CD4-positive, alpha-beta T cell treated with Interleukin-4 for 1 hour (primary cell): ENCODE results near the gene CHST9.
"Not testable (repeated sequence)": the region's sequence is repeated elsewhere in the genome, so short reads cannot be mapped to it uniquely, and the experiment has no call there.

Source experiments
- DNase-seq, 2 donors: peaks; one replicate each; pipeline ENCODE4 v3.0.0-alpha.2; 2020 to 2022

CHST9 gene

GRCh38 chr18:27185025-27185763 lies at the start of gene CHST9:
CHST9 (minus strand) TSS chr18:27185308; CDS start chr18:27142809, 42,499 bp downstream.
- DNase-seq = no peak

GRCh38 chr18:27232355-27232754 lies 47.2 kb upstream of the CHST9 start:
- not testable (repeated sequence) for DNase-seq

- DNase-seq = not testable (repeated sequence)
Observed at GRCh38 chr18:27231671-27232070, 46.6 kb upstream of the CHST9 start.

GRCh38 chr18:27231221-27231620 lies 46.1 kb upstream of the CHST9 start:
- DNase-seq = not testable (repeated sequence)

- no peak for DNase-seq
Observed at GRCh38 chr18:27227721-27228120, 42.6 kb upstream of the CHST9 start.

- DNase-seq = no peak
Observed at GRCh38 chr18:27226556-27227075, 41.5 kb upstream of the CHST9 start.

GRCh38 chr18:27225947-27226481 lies 40.9 kb upstream of the CHST9 start:
- no peak for DNase-seq

- DNase-seq = no peak
Observed at GRCh38 chr18:27223526-27224291, 38.6 kb upstream of the CHST9 start.

GRCh38 chr18:27214831-27215230 lies 29.7 kb upstream of the CHST9 start:
- no peak for DNase-seq

- DNase-seq = no peak
Observed at GRCh38 chr18:27213123-27213717, 28.1 kb upstream of the CHST9 start.

GRCh38 chr18:27211569-27211968 lies 26.5 kb upstream of the CHST9 start:
- no peak for DNase-seq

GRCh38 chr18:27206411-27206810 lies 21.3 kb upstream of the CHST9 start:
- no peak for DNase-seq

GRCh38 chr18:27202741-27203140 lies 17.6 kb upstream of the CHST9 start:
- no peak for DNase-seq

- DNase-seq = no peak
Observed at GRCh38 chr18:27198036-27198435, 12.9 kb upstream of the CHST9 start.

GRCh38 chr18:27188309-27188708 lies 3.2 kb upstream of the CHST9 start:
- no peak for DNase-seq

GRCh38 chr18:27185897-27186296 lies 789 bp upstream of the CHST9 start:
- no peak for DNase-seq

- DNase-seq = no peak
Observed at GRCh38 chr18:27184115-27185024, 738 bp downstream of the CHST9 start.

GRCh38 chr18:27181726-27182125 lies 3.4 kb downstream of the CHST9 start:
- no peak for DNase-seq

GRCh38 chr18:27178424-27178823 lies 6.7 kb downstream of the CHST9 start:
- no peak for DNase-seq

- no peak for DNase-seq
Observed at GRCh38 chr18:27175914-27176313, 9.2 kb downstream of the CHST9 start.

GRCh38 chr18:27175245-27175644 lies 9.9 kb downstream of the CHST9 start:
- DNase-seq = no peak

GRCh38 chr18:27171993-27172392 lies 13.1 kb downstream of the CHST9 start:
- no peak for DNase-seq
